HUES6 (cell line): ENCODE data around the gene PCNT.
"Not testable (repeated sequence)": the region's sequence is repeated elsewhere in the genome, so short reads cannot be mapped to it uniquely, and the experiment has no call there.

Experiments used
- H3K27ac ChIP-seq: 2 replicates; pipeline ENCODE4 v1.7.0; 2013; ENCODE audit warnings: low read depth, mild to moderate bottlenecking, low read length, inconsistent platforms
- H3K27me3 ChIP-seq: 2 replicates; pipeline ENCODE4 v1.6.1; 2013; ENCODE audit warnings: low read length; ENCODE audit not compliant: control insufficient read depth, insufficient read depth
- H3K36me3 ChIP-seq: 2 replicates; pipeline ENCODE4 v1.6.1; 2013; ENCODE audit warnings: low read length; ENCODE audit not compliant: control insufficient read depth, insufficient read depth
- H3K4me1 ChIP-seq: 2 replicates; pipeline ENCODE4 v1.6.1; 2013; ENCODE audit warnings: low read length; ENCODE audit not compliant: control insufficient read depth, insufficient read depth
- H3K4me3 ChIP-seq: 2 replicates; pipeline ENCODE4 v1.5.1; 2013; ENCODE audit warnings: low read depth, low read length
- H3K9ac ChIP-seq: one replicate; pipeline ENCODE4 v1.6.1; 2013; ENCODE audit warnings: mild to moderate bottlenecking, low read length
- H3K9me3 ChIP-seq: 2 replicates; pipeline ENCODE4 v1.6.1; 2013; ENCODE audit warnings: low read depth, low read length; ENCODE audit not compliant: control insufficient read depth, insufficient read depth

Gene PCNT

GRCh38 chr21:46362946-46363345 lies 39.0 kb downstream of the PCNT start:
- Histone ChIP-seq H3K27me3 (no peaks in the 10 kb centered on the region), H3K4me3 (no peak overlapping the region), H3K9me3 (no peaks in the 10 kb centered on the region), H3K27ac (no peak overlapping the region), H3K36me3 (peaks cover 76% of the 10 kb centered on the region), H3K9ac (no peak overlapping the region), H3K4me1 (no peaks in the 10 kb centered on the region)

GRCh38 chr21:46363698-46364097 lies 39.7 kb downstream of the PCNT start:
- Histone ChIP-seq H3K9me3 (no peaks in the 10 kb centered on the region), H3K9ac (no peak overlapping the region), H3K4me1 (no peaks in the 10 kb centered on the region), H3K36me3 (peaks cover 76% of the 10 kb centered on the region), H3K4me3 (no peak overlapping the region), H3K27me3 (no peaks in the 10 kb centered on the region), H3K27ac (no peak overlapping the region)

GRCh38 chr21:46366091-46366490 lies 42.1 kb downstream of the PCNT start:
- no peaks in the 10 kb centered on the region for H3K9me3 ChIP-seq
- no peaks in the 10 kb centered on the region for H3K4me1 ChIP-seq
- no peak overlapping the region for H3K9ac ChIP-seq
- no peaks in the 10 kb centered on the region for H3K27me3 ChIP-seq
- no peak overlapping the region for H3K4me3 ChIP-seq
- H3K27ac ChIP-seq: no peak overlapping the region
- peaks cover 64% of the 10 kb centered on the region for H3K36me3 ChIP-seq

- Histone ChIP-seq H3K4me3 (no peak overlapping the region), H3K36me3 (peaks cover 63% of the 10 kb centered on the region), H3K9ac (no peak overlapping the region), H3K27me3 (no peaks in the 10 kb centered on the region), H3K9me3 (no peaks in the 10 kb centered on the region), H3K4me1 (no peaks in the 10 kb centered on the region), H3K27ac (no peak overlapping the region)
Observed at GRCh38 chr21:46366561-46366960, 42.6 kb downstream of the PCNT start.

- H3K9me3 ChIP-seq: no peaks in the 10 kb centered on the region
- H3K36me3 ChIP-seq: peaks cover 63% of the 10 kb centered on the region
- H3K4me1 ChIP-seq: no peaks in the 10 kb centered on the region
- H3K27ac ChIP-seq: no peak overlapping the region
- H3K27me3 ChIP-seq: no peaks in the 10 kb centered on the region
- H3K4me3 ChIP-seq: no peak overlapping the region
- no peak overlapping the region for H3K9ac ChIP-seq
Observed at GRCh38 chr21:46366966-46367365, 43.0 kb downstream of the PCNT start.

GRCh38 chr21:46368533-46369285 lies 44.8 kb downstream of the PCNT start:
- H3K27ac ChIP-seq: no peak overlapping the region
- H3K4me3 ChIP-seq: no peak overlapping the region
- H3K27me3 ChIP-seq: no peaks in the 10 kb centered on the region
- peaks cover 53% of the 10 kb centered on the region for H3K36me3 ChIP-seq
- H3K9ac ChIP-seq: no peak overlapping the region
- no peaks in the 10 kb centered on the region for H3K4me1 ChIP-seq
- H3K9me3 ChIP-seq: no peaks in the 10 kb centered on the region

GRCh38 chr21:46369520-46370235 lies 45.7 kb downstream of the PCNT start:
- Histone ChIP-seq H3K9me3 (no peaks in the 10 kb centered on the region), H3K36me3 (peaks cover 45% of the 10 kb centered on the region), H3K4me1 (no peaks in the 10 kb centered on the region), H3K9ac (no peak overlapping the region), H3K27me3 (no peaks in the 10 kb centered on the region), H3K27ac (no peak overlapping the region), H3K4me3 (no peak overlapping the region)

GRCh38 chr21:46371204-46372013 lies 47.5 kb downstream of the PCNT start:
- Histone ChIP-seq H3K27ac (no peak overlapping the region), H3K4me1 (no peaks in the 10 kb centered on the region), H3K36me3 (peaks cover 34% of the 10 kb centered on the region), H3K4me3 (no peak overlapping the region), H3K27me3 (no peaks in the 10 kb centered on the region), H3K9ac (no peak overlapping the region), H3K9me3 (no peaks in the 10 kb centered on the region)

- no peak overlapping the region for H3K4me3 ChIP-seq
- no peaks in the 10 kb centered on the region for H3K4me1 ChIP-seq
- H3K9ac ChIP-seq: no peak overlapping the region
- H3K27me3 ChIP-seq: no peaks in the 10 kb centered on the region
- no peaks in the 10 kb centered on the region for H3K9me3 ChIP-seq
- H3K27ac ChIP-seq: no peak overlapping the region
- H3K36me3 ChIP-seq: peaks cover 28% of the 10 kb centered on the region
Observed at GRCh38 chr21:46372014-46372485, 48.1 kb downstream of the PCNT start.

GRCh38 chr21:46372947-46373346 lies 49.0 kb downstream of the PCNT start:
- H3K36me3 ChIP-seq: peaks cover 21% of the 10 kb centered on the region
- not testable (repeated sequence) for H3K9me3 ChIP-seq, H3K27me3 ChIP-seq, H3K4me3 ChIP-seq, H3K27ac ChIP-seq, H3K4me1 ChIP-seq, H3K9ac ChIP-seq
